H9 (cell line): Measurements from ENCODE around the gene NDC1. TPM values are rescaled to one million over a fixed set of nuclear protein-coding genes. Genes with fewer than 3 reads are reported as not detected.

Experiments used
- DNase-seq: peaks from one replicate; pipeline ENCODE4 v3.0.0-alpha.2; 2017
- H2AFZ ChIP-seq: one replicate; pipeline ENCODE4 v1.6.1; 2013; ENCODE audit warnings: mild to moderate bottlenecking, low read length, control low read depth, moderate library complexity
- H2AK5ac ChIP-seq: 2 replicates; pipeline ENCODE4 v1.6.1; 2013; ENCODE audit warnings: low read length, control low read depth, mixed read lengths; ENCODE audit not compliant: insufficient read length
- H2BK120ac ChIP-seq: one replicate; pipeline ENCODE4 v1.6.1; 2013; ENCODE audit warnings: low read depth, mild to moderate bottlenecking, low read length, control low read depth, inconsistent platforms; ENCODE audit not compliant: poor library complexity, severe bottlenecking
- H2BK12ac ChIP-seq: 2 replicates; pipeline ENCODE4 v1.6.1; 2013; ENCODE audit warnings: low read length, control low read depth, mixed read lengths, low read depth; ENCODE audit not compliant: insufficient read length
- H2BK15ac ChIP-seq: 2 replicates; pipeline ENCODE4 v1.6.1; 2013; ENCODE audit warnings: low read depth, low read length, control low read depth
- H2BK20ac ChIP-seq: one replicate; pipeline ENCODE4 v1.6.1; 2013; ENCODE audit warnings: low read depth, mild to moderate bottlenecking, low read length, control low read depth, inconsistent platforms; ENCODE audit not compliant: poor library complexity, severe bottlenecking
- H2BK5ac ChIP-seq: 2 replicates; pipeline ENCODE4 v1.6.1; 2013; ENCODE audit warnings: low read length, control low read depth, mixed read lengths; ENCODE audit not compliant: insufficient read length
- H3K14ac ChIP-seq: 2 replicates; pipeline ENCODE4 v1.6.1; 2013; ENCODE audit warnings: low read length, control low read depth; ENCODE audit not compliant: insufficient read depth
- H3K18ac ChIP-seq: 2 replicates; pipeline ENCODE4 v1.6.1; 2013; ENCODE audit warnings: low read depth, mild to moderate bottlenecking, mixed read lengths, low read length, control low read depth; ENCODE audit not compliant: insufficient read length
- H3K23ac ChIP-seq: 2 replicates; pipeline ENCODE4 v1.6.1; 2013; ENCODE audit warnings: low read length, control low read depth, mixed read lengths, low read depth; ENCODE audit not compliant: insufficient read length
- H3K23me2 ChIP-seq: 2 replicates; pipeline ENCODE4 v1.6.1; 2013; ENCODE audit warnings: low read depth, mild to moderate bottlenecking, mixed read lengths, low read length, control low read depth; ENCODE audit not compliant: insufficient read length, poor library complexity, severe bottlenecking
- H3K27ac ChIP-seq: 2 replicates; pipeline ENCODE4 v1.5.1; 2013; ENCODE audit warnings: low read length, control low read depth, mixed read lengths, low read depth; ENCODE audit not compliant: insufficient read length
- H3K27me3 ChIP-seq: 2 replicates; pipeline ENCODE4 v1.6.1; 2013; ENCODE audit warnings: low read length, control low read depth, inconsistent platforms; ENCODE audit not compliant: insufficient read depth
- H3K4ac ChIP-seq: 2 replicates; pipeline ENCODE4 v1.6.1; 2013; ENCODE audit warnings: low read depth, mild to moderate bottlenecking, control low read depth, inconsistent platforms, low read length, moderate library complexity
- H3K4me1 ChIP-seq: 2 replicates; pipeline ENCODE4 v1.6.1; 2013; ENCODE audit warnings: low read length, control low read depth, inconsistent platforms; ENCODE audit not compliant: insufficient read depth
- H3K4me2 ChIP-seq: 2 replicates; pipeline ENCODE4 v1.6.1; 2013; ENCODE audit warnings: low read length, control low read depth, mixed read lengths; ENCODE audit not compliant: insufficient read length, insufficient read depth
- H3K56ac ChIP-seq: 2 replicates; pipeline ENCODE4 v1.6.1; 2013; ENCODE audit warnings: low read depth, mild to moderate bottlenecking, mixed read lengths, low read length, control low read depth; ENCODE audit not compliant: insufficient read length
- H3K79me1 ChIP-seq: 2 replicates; pipeline ENCODE4 v1.6.1; 2013; ENCODE audit warnings: low read depth, mild to moderate bottlenecking, moderate library complexity, low read length, control low read depth, inconsistent platforms; ENCODE audit not compliant: insufficient read depth, poor library complexity, severe bottlenecking
- H3K79me2 ChIP-seq: 2 replicates; pipeline ENCODE4 v1.6.1; 2013; ENCODE audit warnings: low read length, control low read depth, inconsistent platforms; ENCODE audit not compliant: insufficient read depth
- H3K9ac ChIP-seq: 2 replicates; pipeline ENCODE4 v1.6.1; 2013; ENCODE audit warnings: low read length, control low read depth, mixed read lengths; ENCODE audit not compliant: insufficient read length; ENCODE audit errors: extremely low read depth
- H3K9me3 ChIP-seq: one replicate; pipeline ENCODE4 v1.6.1; 2013; ENCODE audit warnings: low read depth, low read length, inconsistent platforms; ENCODE audit not compliant: control insufficient read depth
- H3T11ph ChIP-seq: one replicate; pipeline ENCODE4 v1.6.1; 2013; ENCODE audit warnings: mild to moderate bottlenecking, low read length, control low read depth, inconsistent platforms
- H4K20me1 ChIP-seq: one replicate; pipeline ENCODE4 v1.6.1; 2013; ENCODE audit not compliant: control insufficient read depth, insufficient read length, insufficient read depth
- H4K5ac ChIP-seq: 2 replicates; pipeline ENCODE4 v1.6.1; 2013; ENCODE audit warnings: low read depth, mild to moderate bottlenecking, mixed read lengths, low read length, control low read depth; ENCODE audit not compliant: insufficient read length
- H4K8ac ChIP-seq: replicated peaks from 2 replicates; pipeline ENCODE4 v1.6.1; 2013; ENCODE audit warnings: low read length, control low read depth, mixed read lengths, low read depth; ENCODE audit not compliant: insufficient read length
- H4K91ac ChIP-seq: 2 replicates; pipeline ENCODE4 v1.6.1; 2013; ENCODE audit warnings: low read depth, mild to moderate bottlenecking, moderate library complexity, mixed read lengths, low read length, control low read depth; ENCODE audit not compliant: insufficient read length
- H3K27ac Mint-ChIP-seq, 3 experiments: 2 replicates in 2 of 3; 3 replicates in 1 of 3; pipeline ENCODE4 v1.8.0; 2020 to 2021; ENCODE audit warnings: mixed read lengths in 3 of 3, mild to moderate bottlenecking in 1 of 3, moderate library complexity in 1 of 3
- H3K27me3 Mint-ChIP-seq: 2 replicates; pipeline ENCODE4 v1.8.0; 2021; ENCODE audit warnings: low read depth, mild to moderate bottlenecking, moderate library complexity, mixed read lengths
- H3K36me3 Mint-ChIP-seq, 3 experiments: 2 replicates in 2 of 3; 3 replicates in 1 of 3; pipeline ENCODE4 v1.8.0; 2020 to 2021; ENCODE audit warnings: low read depth in 3 of 3, mixed read lengths in 3 of 3; ENCODE audit not compliant: insufficient read depth in 1 of 3
- H3K4me1 Mint-ChIP-seq, 2 experiments: 2 replicates each; pipeline ENCODE4 v1.8.0; 2020; ENCODE audit warnings: mixed read lengths in 2 of 2
- H3K4me3 Mint-ChIP-seq, 2 experiments: 2 replicates in 1 of 2; 3 replicates in 1 of 2; pipeline ENCODE4 v1.8.0; 2020 to 2021; ENCODE audit warnings: mild to moderate bottlenecking in 2 of 2, mixed read lengths in 2 of 2, moderate library complexity in 1 of 2
- H3K9me3 Mint-ChIP-seq, 2 experiments: 2 replicates in 1 of 2; 3 replicates in 1 of 2; pipeline ENCODE4 v1.8.0; 2020; ENCODE audit warnings: mild to moderate bottlenecking in 2 of 2, mixed read lengths in 2 of 2, moderate library complexity in 1 of 2
- CTCF ChIP-seq: fragments of 200-600 bp; sonication (generic); conservative IDR thresholded peaks from 3 replicates; pipeline ENCODE4 v1.8.0; 2021; ENCODE audit warnings: antibody characterized with exemption, mild to moderate bottlenecking
- WGBS: extraction: QIAGEN DNeasy Blood & Tissue Kit; methylation state at CpG from one replicate; pipeline ENCODE4 v1.1.7; 2013; ENCODE audit warnings: missing lambda C conversion rate, low lambda C conversion rate, mixed read lengths; ENCODE audit not compliant: insufficient read length; ENCODE audit errors: extremely low coverage; 5-methylcytosine and 5-hydroxymethylcytosine counted together
- total RNA-seq: library from RNA; stranded (reverse); gene quantifications from 2 replicates; pipeline ENCODE4 v1.2.1, GENCODE V29; 2021

The NDC1 gene
- total RNA-seq, 1 experiment from 2014 or later = 49.3 TPM

- no peak overlapping the region for H4K91ac ChIP-seq
- H3K79me2 ChIP-seq = no peaks in the 10 kb centered on the region
- no peak for DNase-seq
- no peak overlapping the region for H2BK5ac ChIP-seq
- H4K8ac ChIP-seq = no peak overlapping the region
- no peak overlapping the region for H3K27ac ChIP-seq
- Mint-ChIP-seq H3K9me3 (no peaks in the 10 kb centered on the region), H3K36me3 (no peaks in the 10 kb centered on the region), H3K27ac (no peak overlapping the region), H3K27me3 (peaks cover 66% of the 10 kb centered on the region), H3K4me3 (no peak overlapping the region), H3K4me1 (peaks cover 9 to 20% of the 10 kb centered on the region in 2 experiments)
- TF ChIP-seq CTCF = no peak
- no peaks in the 10 kb centered on the region for H4K20me1 ChIP-seq
- H3K23me2 ChIP-seq = peaks cover under 1% of the 10 kb centered on the region
- H2AFZ ChIP-seq = no peak overlapping the region
- H3K27me3 ChIP-seq = peaks cover 24% of the 10 kb centered on the region
- no peaks in the 10 kb centered on the region for H3K4me1 ChIP-seq
- no peak overlapping the region for H3K4me2 ChIP-seq
- H3T11ph ChIP-seq = no peak overlapping the region
- no peak overlapping the region for H2BK20ac ChIP-seq
- H3K9ac ChIP-seq = no peak overlapping the region
- H2AK5ac ChIP-seq = no peak overlapping the region
- no CpG with 5 or more reads among the region's 6 CpGs for whole genome bisulfite sequencing
- no peaks in the 10 kb centered on the region for H3K79me1 ChIP-seq
- H4K5ac ChIP-seq = no peak overlapping the region
- no peak overlapping the region for H2BK15ac ChIP-seq
- H3K56ac ChIP-seq = no peak overlapping the region
- H3K23ac ChIP-seq = no peak overlapping the region
- no peak overlapping the region for H3K14ac ChIP-seq
- H3K18ac ChIP-seq = no peak overlapping the region
- no peak overlapping the region for H3K4ac ChIP-seq
- H2BK12ac ChIP-seq = no peak overlapping the region
- no peak overlapping the region for H2BK120ac ChIP-seq
- no peaks in the 10 kb centered on the region for H3K9me3 ChIP-seq
Measured at GRCh38 chr1:53732912-53733317, 105.2 kb downstream of the NDC1 start.
